Measurements from ENCODE around the gene NPC1.

NPC1 gene

GRCh38 chr18:23614413-23614812 is 28.1 kb upstream of the NPC1 start:
- TF ChIP-seq SIN3A (IDR thresholded peaks at IDR 0.05; ENCODE audit: borderline replicate concordance, insufficient read depth, low read length) (no peak), REST (IDR thresholded peaks at IDR 0.05; ENCODE audit: insufficient read depth in 1 of 2, low read depth in 2 of 2, low read length in 2 of 2) (no peak), FOXP2 (optimal IDR thresholded peaks at IDR 0.05; ENCODE audit: borderline replicate concordance, extremely low read depth, extremely low read length, insufficient read depth) (no peak), POLR2AphosphoS5 (IDR thresholded peaks at IDR 0.05; ENCODE audit: low read depth, low read length) (no peak), TAF1 (IDR thresholded peaks at IDR 0.05; ENCODE audit: borderline replicate concordance, insufficient read depth, low read length) (no peak)

DNA sequence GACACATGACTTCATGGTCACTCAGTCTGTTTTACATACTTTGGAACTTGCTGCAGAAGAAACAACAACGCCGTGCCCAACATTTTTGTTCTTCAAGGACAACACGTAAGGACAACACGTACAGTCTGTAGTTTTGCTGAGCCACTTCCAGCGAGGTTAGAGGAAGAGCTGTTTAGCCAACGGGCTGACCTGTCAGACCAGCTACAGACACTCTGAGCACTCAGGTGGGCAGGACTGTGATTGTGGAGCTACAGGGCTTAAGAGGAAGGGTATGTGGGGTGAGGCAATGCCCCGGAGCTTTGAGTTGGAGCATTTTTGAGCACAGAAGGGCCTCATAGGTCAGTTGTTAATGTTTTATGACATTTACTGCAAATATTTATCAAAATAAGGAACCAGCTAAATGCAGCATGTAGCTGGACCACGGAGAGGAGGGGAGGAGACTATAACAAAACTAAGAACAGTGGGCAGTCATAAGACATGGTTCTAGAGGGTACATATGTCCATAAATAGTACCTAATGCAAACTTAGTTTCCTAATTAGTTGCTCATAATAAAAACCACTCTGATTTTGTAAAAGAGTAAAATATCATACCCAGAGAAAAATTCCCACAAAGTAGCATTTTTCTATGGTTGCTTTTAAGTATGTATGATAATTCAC is 26.3 kb upstream of the NPC1 start:
- no peak for TF ChIP-seq TAF1 (IDR thresholded peaks at IDR 0.05; ENCODE audit: borderline replicate concordance, insufficient read depth, low read length)
- TF ChIP-seq SIN3A (IDR thresholded peaks at IDR 0.05; ENCODE audit: borderline replicate concordance, insufficient read depth, low read length): no peak
- TF ChIP-seq FOXP2 (optimal IDR thresholded peaks at IDR 0.05; ENCODE audit: borderline replicate concordance, extremely low read depth, extremely low read length, insufficient read depth): no peak
- TF ChIP-seq POLR2AphosphoS5 (IDR thresholded peaks at IDR 0.05; ENCODE audit: low read depth, low read length): no peak
- TF ChIP-seq REST (IDR thresholded peaks at IDR 0.05; ENCODE audit: insufficient read depth in 1 of 2, low read depth in 2 of 2, low read length in 2 of 2): no peak

- TF ChIP-seq TAF1 (IDR thresholded peaks at IDR 0.05; ENCODE audit: borderline replicate concordance, insufficient read depth, low read length) (no peak), SIN3A (IDR thresholded peaks at IDR 0.05; ENCODE audit: borderline replicate concordance, insufficient read depth, low read length) (no peak), REST (IDR thresholded peaks at IDR 0.05; ENCODE audit: insufficient read depth in 1 of 2, low read depth in 2 of 2, low read length in 2 of 2) (peak in 1 of 2 experiments; percentile 60; a peak in 1 of 4 replicates), FOXP2 (optimal IDR thresholded peaks at IDR 0.05; ENCODE audit: borderline replicate concordance, extremely low read depth, extremely low read length, insufficient read depth) (no peak)
Measured at GRCh38 chr18:23609390-23610023, 23.2 kb upstream of the NPC1 start.

GRCh38 chr18:23608211-23608610 is 21.9 kb upstream of the NPC1 start:
- TF ChIP-seq SIN3A (IDR thresholded peaks at IDR 0.05; ENCODE audit: borderline replicate concordance, insufficient read depth, low read length) (no peak), POLR2AphosphoS5 (IDR thresholded peaks at IDR 0.05; ENCODE audit: low read depth, low read length) (no peak), REST (IDR thresholded peaks at IDR 0.05; ENCODE audit: insufficient read depth in 1 of 2, low read depth in 2 of 2, low read length in 2 of 2) (no peak), TAF1 (IDR thresholded peaks at IDR 0.05; ENCODE audit: borderline replicate concordance, insufficient read depth, low read length) (no peak), FOXP2 (optimal IDR thresholded peaks at IDR 0.05; ENCODE audit: borderline replicate concordance, extremely low read depth, extremely low read length, insufficient read depth) (no peak)

Measured in PFSK-1 (cell line).